CD4-positive, alpha-beta T cell treated with Interleukin-17A for 4 hours (primary cell): ENCODE results near the gene PUM1.
A peak's percentile ranks its signal among the peaks of the same experiment; 100 is the strongest.

Experiments used
- DNase-seq: peaks from one replicate; pipeline ENCODE4 v3.0.0-alpha.2; 2020; ENCODE audit warnings: mixed read lengths

PUM1 gene

GRCh38 chr1:31027693-31028526 is 37.6 kb downstream of the PUM1 start:
- DNase-seq, result no peak

GRCh38 chr1:31022259-31022658 is 43.3 kb downstream of the PUM1 start:
- DNase-seq, result no peak

GRCh38 chr1:31020007-31020790 is 45.3 kb downstream of the PUM1 start:
- DNase-seq, result no peak

- DNase-seq, result no peak
Measured at GRCh38 chr1:31019401-31019800, 46.1 kb downstream of the PUM1 start.

- DNase-seq, result no peak
Measured at GRCh38 chr1:31016868-31017267, 48.6 kb downstream of the PUM1 start.

- no peak for DNase-seq
Measured at GRCh38 chr1:31013187-31013864, 52.2 kb downstream of the PUM1 start.

- no peak for DNase-seq
Measured at GRCh38 chr1:31012210-31012924, 53.1 kb downstream of the PUM1 start.

GRCh38 chr1:31011719-31012118 is 53.8 kb downstream of the PUM1 start:
- no peak for DNase-seq

GRCh38 chr1:31010086-31010989 is 55.2 kb downstream of the PUM1 start:
- DNase-seq, result peak; percentile 19

- DNase-seq, result no peak
Measured at GRCh38 chr1:31007462-31007991, 58.0 kb downstream of the PUM1 start.

GRCh38 chr1:31006747-31007146 is 58.8 kb downstream of the PUM1 start:
- DNase-seq, result no peak

- DNase-seq, result no peak
Measured at GRCh38 chr1:31005617-31006166, 59.8 kb downstream of the PUM1 start.

- no peak for DNase-seq
Measured at GRCh38 chr1:31005198-31005597, 60.3 kb downstream of the PUM1 start.

- no peak for DNase-seq
Measured at GRCh38 chr1:31004231-31004621, 61.3 kb downstream of the PUM1 start.

- DNase-seq, result no peak
Measured at GRCh38 chr1:31003613-31004230, 61.8 kb downstream of the PUM1 start.

- DNase-seq, result no peak
Measured at GRCh38 chr1:31000301-31000700, 65.2 kb downstream of the PUM1 start.

- DNase-seq, result no peak
Measured at GRCh38 chr1:30998887-30999286, 66.6 kb downstream of the PUM1 start.

GRCh38 chr1:30998171-30998570 is 67.3 kb downstream of the PUM1 start:
- no peak for DNase-seq

GRCh38 chr1:30997463-30998057 is 68.0 kb downstream of the PUM1 start:
- no peak for DNase-seq

- no peak for DNase-seq
Measured at GRCh38 chr1:30995990-30996612, 69.4 kb downstream of the PUM1 start.
